ENCODE data around the gene DMTF1.

The DMTF1 gene

GRCh38 chr7:87193912-87194311 lies 41.7 kb downstream of the DMTF1 start (continued):
- no peak for TF ChIP-seq ZNF514 (tag by site-specific recombination; IDR thresholded peaks at IDR 0.05)
- TF ChIP-seq ZSCAN23 (tag by site-specific recombination; IDR thresholded peaks at IDR 0.05): no peak
- TF ChIP-seq PRDM1 (tag by site-specific recombination; IDR thresholded peaks at IDR 0.05): no peak
- no peak for TF ChIP-seq ZBTB7A (tag by site-specific recombination; IDR thresholded peaks at IDR 0.05; ENCODE audit: low read depth)

GRCh38 chr7:87199241-87199640 lies 47.0 kb downstream of the DMTF1 start:
- H3K27ac ChIP-seq (ENCODE audit: extremely low read depth, low read depth, low read length): no peak overlapping the region
- ChIA-PET POLR2A (no interaction called here), CTCF (interaction anchor here (0.6 kb wide), 1 partner anchor 17 kb away, joined by 3 read pairs; no protein-coding TSS in a partner anchor)
- no peak overlapping the region for H3K4me3 ChIP-seq (ENCODE audit: low read depth, low read length)
- peaks cover 40 to 78% of the 10 kb centered on the region in 2 experiments for H3K36me3 ChIP-seq (ENCODE audit: control insufficient read depth in 2 of 2, insufficient read depth in 1 of 2, low read length in 2 of 2)
- H3K4me1 ChIP-seq (ENCODE audit: control insufficient read depth, insufficient read depth, low read length): no peaks in the 10 kb centered on the region
- TF ChIP-seq ZNF510 (tag by site-specific recombination; IDR thresholded peaks at IDR 0.05; ENCODE audit: insufficient replicate concordance): no peak
- no peak for TF ChIP-seq ZBTB20 (tag by site-specific recombination; IDR thresholded peaks at IDR 0.05)
- no peak for TF ChIP-seq ZNF155 (tag by site-specific recombination; IDR thresholded peaks at IDR 0.05)
- TF ChIP-seq ZNF211 (tag by site-specific recombination; IDR thresholded peaks at IDR 0.05; ENCODE audit: low read depth): no peak
- TF ChIP-seq, protein P1, sequence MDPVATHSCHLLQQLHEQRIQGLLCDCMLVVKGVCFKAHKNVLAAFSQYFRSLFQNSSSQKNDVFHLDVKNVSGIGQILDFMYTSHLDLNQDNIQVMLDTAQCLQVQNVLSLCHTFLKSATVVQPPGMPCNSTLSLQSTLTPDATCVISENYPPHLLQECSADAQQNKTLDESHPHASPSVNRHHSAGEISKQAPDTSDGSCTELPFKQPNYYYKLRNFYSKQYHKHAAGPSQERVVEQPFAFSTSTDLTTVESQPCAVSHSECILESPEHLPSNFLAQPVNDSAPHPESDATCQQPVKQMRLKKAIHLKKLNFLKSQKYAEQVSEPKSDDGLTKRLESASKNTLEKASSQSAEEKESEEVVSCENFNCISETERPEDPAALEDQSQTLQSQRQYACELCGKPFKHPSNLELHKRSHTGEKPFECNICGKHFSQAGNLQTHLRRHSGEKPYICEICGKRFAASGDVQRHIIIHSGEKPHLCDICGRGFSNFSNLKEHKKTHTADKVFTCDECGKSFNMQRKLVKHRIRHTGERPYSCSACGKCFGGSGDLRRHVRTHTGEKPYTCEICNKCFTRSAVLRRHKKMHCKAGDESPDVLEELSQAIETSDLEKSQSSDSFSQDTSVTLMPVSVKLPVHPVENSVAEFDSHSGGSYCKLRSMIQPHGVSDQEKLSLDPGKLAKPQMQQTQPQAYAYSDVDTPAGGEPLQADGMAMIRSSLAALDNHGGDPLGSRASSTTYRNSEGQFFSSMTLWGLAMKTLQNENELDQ (tag by site-specific recombination; IDR thresholded peaks at IDR 0.05; ENCODE audit: low read depth): no peak
- no peak for TF ChIP-seq ZBTB48 (tag by site-specific recombination; IDR thresholded peaks at IDR 0.05)
- TF ChIP-seq ZNF549 (tag by site-specific recombination; IDR thresholded peaks at IDR 0.05): no peak
- no peak for TF ChIP-seq ZSCAN16 (tag by site-specific recombination; IDR thresholded peaks at IDR 0.05)
- TF ChIP-seq ZNF26 (tag by site-specific recombination; IDR thresholded peaks at IDR 0.05): no peak
- no peak for TF ChIP-seq REPIN1 (tag by site-specific recombination; IDR thresholded peaks at IDR 0.05; ENCODE audit: low read depth)
- TF ChIP-seq ZNF223 (tag by site-specific recombination; IDR thresholded peaks at IDR 0.05): no peak
- no peak for TF ChIP-seq ZNF792 (tag by site-specific recombination; IDR thresholded peaks at IDR 0.05)
- no peak for TF ChIP-seq ZNF624 (tag by site-specific recombination; IDR thresholded peaks at IDR 0.05)
- TF ChIP-seq ZNF148 (tag by site-specific recombination; IDR thresholded peaks at IDR 0.05; ENCODE audit: borderline replicate concordance): no peak
- H3K9me3 ChIP-seq (ENCODE audit: control insufficient read depth, insufficient read depth, low read depth, low read length): no peaks in the 10 kb centered on the region

Data from HEK293 (cell line).